Stimulated activated CD4-positive, alpha-beta T cell treated with anti-CD3 and anti-CD28 coated beads, Interleukin-12 subunit alpha, Interleukin-12 subunit beta, amount 100 ng/mL, for 48 hours (primary cell): ENCODE results near the gene RAVER2.

Experiments
- DNase-seq, 3 donors: peaks; one replicate each; pipeline ENCODE4 v3.0.0-alpha.2; 2020; ENCODE audit warnings: low read depth in 2 of 3, low spot score in 1 of 3

RAVER2 gene

DNA sequence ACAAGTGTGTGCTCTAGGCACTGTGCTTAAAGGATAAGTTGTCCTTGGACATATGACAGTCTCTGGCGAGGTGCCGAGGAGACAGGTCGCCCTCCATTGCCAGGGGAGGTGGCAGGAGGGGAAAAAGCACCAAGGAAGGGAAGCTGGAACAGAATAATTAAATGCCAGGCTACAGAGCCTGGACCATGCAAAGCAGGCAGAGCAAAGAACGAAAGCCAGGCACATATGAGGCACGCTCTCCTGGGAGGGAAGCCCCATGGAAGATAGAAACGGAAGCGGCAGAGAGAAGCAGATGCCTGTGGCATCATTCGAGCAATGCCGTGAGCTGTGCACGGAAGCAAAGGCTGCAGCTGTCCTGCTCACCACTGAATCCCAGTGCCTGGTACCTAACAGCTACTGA, 130.2 kb downstream of the RAVER2 start:
- DNase-seq = no peak

DNA sequence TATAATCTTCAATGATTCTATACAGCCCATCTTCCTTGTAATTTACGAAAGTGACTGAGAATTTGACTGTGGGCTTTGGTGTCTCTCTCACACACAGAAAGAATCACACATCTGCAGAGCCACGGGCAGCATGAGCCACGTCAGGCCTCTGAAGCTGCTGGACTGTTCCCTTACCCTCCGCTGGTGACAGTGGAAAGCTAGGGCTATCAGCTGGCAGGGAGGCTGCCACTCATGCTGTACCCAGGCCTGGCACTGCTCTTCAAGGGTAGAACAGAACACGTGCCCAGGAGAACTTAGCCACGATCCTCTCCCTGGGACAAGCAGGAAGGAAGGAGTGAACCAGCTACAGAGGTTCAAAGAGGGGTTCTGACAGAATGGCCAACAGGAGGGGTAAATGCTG, 130.7 kb downstream of the RAVER2 start:
- no peak for DNase-seq

- no peak for DNase-seq
Observed at GRCh38 chr1:64877151-64877550, 132.3 kb downstream of the RAVER2 start.

DNA sequence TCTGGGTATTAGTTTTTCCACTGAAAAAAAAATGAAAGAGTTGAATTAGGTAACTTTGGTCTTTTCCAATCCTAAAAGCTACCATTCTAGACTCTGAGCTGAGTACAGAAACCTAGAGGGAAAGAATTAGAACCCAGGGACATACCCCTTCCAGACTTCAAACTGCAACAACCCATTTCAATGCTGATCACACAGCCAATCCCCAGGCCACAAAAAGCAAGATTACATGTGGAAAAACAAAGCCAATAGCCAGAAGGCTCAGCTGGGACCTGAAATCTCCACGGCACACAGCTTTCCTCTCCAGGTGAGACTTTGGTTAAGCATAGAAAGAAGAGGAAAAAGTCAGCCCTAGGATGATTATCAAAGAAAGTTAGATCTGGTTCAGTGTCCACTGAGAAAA, 132.7 kb downstream of the RAVER2 start:
- no peak for DNase-seq

- no peak for DNase-seq
Observed at GRCh38 chr1:64878090-64878489, 133.2 kb downstream of the RAVER2 start.

DNA sequence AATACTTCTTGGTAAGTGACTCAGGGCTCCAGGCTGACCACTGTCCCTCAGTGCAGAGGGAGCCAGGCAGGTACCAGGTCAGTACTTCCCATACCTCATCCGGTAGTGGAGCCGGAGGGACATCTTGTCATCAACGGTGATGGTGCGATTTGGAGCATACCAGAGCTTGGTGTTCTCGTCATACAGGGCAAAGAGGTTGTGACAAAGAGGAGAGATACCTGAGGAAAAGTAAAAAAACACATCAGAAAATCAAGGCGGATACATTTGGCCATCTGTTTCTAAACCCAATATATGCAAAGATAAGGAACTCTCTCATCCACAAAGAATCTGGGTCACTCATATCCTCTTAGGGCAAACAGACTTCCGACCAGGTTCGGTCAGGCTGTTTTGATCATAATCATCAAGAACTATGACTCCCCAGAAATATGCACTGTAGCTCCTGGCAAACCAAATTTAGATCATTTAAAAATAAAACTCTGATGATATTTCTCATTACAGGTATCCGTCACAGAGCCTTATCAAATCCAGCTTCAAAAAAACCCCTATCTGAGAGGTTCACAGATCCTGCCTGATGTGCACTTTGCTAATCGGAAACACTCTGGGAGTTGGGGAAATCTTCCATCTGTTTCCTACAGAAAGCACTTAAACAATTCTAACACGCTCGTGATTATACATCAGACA, 134.2 kb downstream of the RAVER2 start:
- no peak for DNase-seq

GRCh38 chr1:64880449-64880848, 135.6 kb downstream of the RAVER2 start:
- DNase-seq = no peak

DNA sequence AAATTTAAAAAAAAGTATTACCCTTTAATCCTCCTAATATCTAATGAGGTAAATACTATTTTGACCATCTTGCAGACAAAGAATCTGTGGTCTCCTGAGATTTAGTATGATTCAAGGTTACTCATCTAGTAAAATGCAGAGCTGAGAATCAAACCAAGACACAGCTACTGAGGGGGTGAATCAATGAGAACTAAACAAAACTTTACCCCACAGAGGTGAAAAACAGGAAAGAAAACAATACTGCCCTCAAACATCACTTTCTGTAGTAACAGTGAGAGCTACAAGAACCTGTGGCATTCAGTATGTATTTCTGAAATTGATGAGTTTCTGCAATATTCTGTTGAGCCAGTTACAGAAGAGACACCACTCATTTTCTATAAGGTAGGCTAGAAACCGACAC, 136.4 kb downstream of the RAVER2 start:
- DNase-seq = no peak
